Measurements from ENCODE around the gene NPLOC4. TPM values are rescaled to one million over a fixed set of nuclear protein-coding genes. Genes with fewer than 3 reads are reported as not detected.
A peak's percentile ranks its signal among the peaks of the same experiment; 100 is the strongest.

NPLOC4 gene
- total RNA-seq, 1 donor from 2014 or later = 86.9 TPM

GRCh38 chr17:81549031-81549557 lies 87.8 kb downstream of the NPLOC4 start:
- no peak for DNase-seq (ENCODE audit: low spot score)

- DNase-seq (ENCODE audit: low spot score) = no peak
Observed at GRCh38 chr17:81547614-81547982, 89.3 kb downstream of the NPLOC4 start.

- no peak for DNase-seq (ENCODE audit: low spot score)
Observed at GRCh38 chr17:81546906-81547613, 89.9 kb downstream of the NPLOC4 start.

- no peak for DNase-seq (ENCODE audit: low spot score)
Observed at GRCh38 chr17:81545160-81545949, 91.6 kb downstream of the NPLOC4 start.

- DNase-seq (ENCODE audit: low spot score) = no peak
Observed at GRCh38 chr17:81544281-81544974, 92.5 kb downstream of the NPLOC4 start.

GRCh38 chr17:81543756-81544155 lies 93.2 kb downstream of the NPLOC4 start:
- DNase-seq (ENCODE audit: low spot score) = no peak

GRCh38 chr17:81543339-81543675 lies 93.6 kb downstream of the NPLOC4 start:
- no peak for DNase-seq (ENCODE audit: low spot score)

- DNase-seq (ENCODE audit: low spot score) = no peak
Observed at GRCh38 chr17:81542431-81543338, 94.2 kb downstream of the NPLOC4 start.

- no peak for DNase-seq (ENCODE audit: low spot score)
Observed at GRCh38 chr17:81541123-81541522, 95.8 kb downstream of the NPLOC4 start.

- DNase-seq (ENCODE audit: low spot score) = no peak
Observed at GRCh38 chr17:81540676-81541027, 96.3 kb downstream of the NPLOC4 start.

- no peak for DNase-seq (ENCODE audit: low spot score)
Observed at GRCh38 chr17:81539961-81540675, 96.8 kb downstream of the NPLOC4 start.

- DNase-seq (ENCODE audit: low spot score) = no peak
Observed at GRCh38 chr17:81539571-81539900, 97.4 kb downstream of the NPLOC4 start.

- no peak for DNase-seq (ENCODE audit: low spot score)
Observed at GRCh38 chr17:81538651-81539570, 98.0 kb downstream of the NPLOC4 start.

- no peak for DNase-seq (ENCODE audit: low spot score)
Observed at GRCh38 chr17:81537856-81538555, 98.9 kb downstream of the NPLOC4 start.

- peak; percentile 25 for DNase-seq (ENCODE audit: low spot score)
Observed at GRCh38 chr17:81537343-81537855, 99.5 kb downstream of the NPLOC4 start.

- no peak for DNase-seq (ENCODE audit: low spot score)
Observed at GRCh38 chr17:81536299-81537290, 100.3 kb downstream of the NPLOC4 start.

GRCh38 chr17:81535480-81536298 lies 101.2 kb downstream of the NPLOC4 start:
- no peak for DNase-seq (ENCODE audit: low spot score)

Measured in umbilical cord (tissue), 2 donors.